ENCODE measurements around the gene SCUBE1. TPM values are rescaled to one million over a fixed set of nuclear protein-coding genes. Genes with fewer than 3 reads are reported as not detected.

SCUBE1 gene
- total and polyA plus RNA-seq, 2 of the 4 experiments (the other 2 are of a cell fraction): not detected

DNA sequence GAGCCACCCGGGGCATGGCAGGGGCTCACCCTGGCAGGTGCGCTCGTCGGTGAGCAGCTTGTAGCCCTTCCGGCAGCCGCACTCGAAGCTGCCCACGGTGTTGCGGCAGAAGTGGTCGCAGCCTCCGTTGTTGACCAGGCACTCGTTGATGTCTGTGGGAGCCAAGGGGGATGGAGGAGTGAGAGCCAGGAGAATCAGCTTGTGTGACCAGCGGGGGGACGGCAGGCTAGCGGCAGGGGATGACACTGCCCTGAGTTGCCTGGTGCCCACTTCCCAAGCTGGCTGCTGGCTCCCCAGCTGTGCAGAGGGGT is 111.5 kb downstream of the SCUBE1 start:
- no peak overlapping the region for H3K27ac ChIP-seq (ENCODE audit: insufficient read depth, low read length)
- H3K23ac ChIP-seq (ENCODE audit: low read depth, low read length): no peak overlapping the region
- dilution Hi-C loops (cut with HindIII; ENCODE audit: low sequenced_read_pairs, unreplicated experiment) (no loop called here), intact Hi-C loops (cut with micrococcal nuclease) (loop anchor here (1.0 kb wide), 2 partner anchors 115 to 154 kb away; no protein-coding TSS in a partner anchor), in situ Hi-C loops (cut with MboI; ENCODE audit: low sequenced_read_pairs) (no loop called here)
- no peak overlapping the region for H2AK9ac ChIP-seq (replicated peaks; ENCODE audit: low read depth, low read length, poor library complexity)
- TF ChIP-seq MAFK (IDR thresholded peaks at IDR 0.05; ENCODE audit: low read depth, low read length) (no peak), MAZ (IDR thresholded peaks at IDR 0.05; ENCODE audit: borderline replicate concordance, low read depth, low read length) (no peak), SMC3 (IDR thresholded peaks at IDR 0.05; ENCODE audit: low read depth, low read length) (no peak), FOS (IDR thresholded peaks at IDR 0.05; ENCODE audit: low read depth, low read length) (no peak), CEBPB (IDR thresholded peaks at IDR 0.05; ENCODE audit: low read depth, low read length) (no peak), USF2 (IDR thresholded peaks at IDR 0.05; ENCODE audit: low read depth, low read length) (no peak), RCOR1 (IDR thresholded peaks at IDR 0.05; ENCODE audit: insufficient replicate concordance, low read length) (no peak), RAD21 (IDR thresholded peaks at IDR 0.05; ENCODE audit: low read length) (no peak), BHLHE40 (IDR thresholded peaks at IDR 0.05; ENCODE audit: low read depth, low read length) (no peak)
- TF ChIP-seq, protein P1, sequence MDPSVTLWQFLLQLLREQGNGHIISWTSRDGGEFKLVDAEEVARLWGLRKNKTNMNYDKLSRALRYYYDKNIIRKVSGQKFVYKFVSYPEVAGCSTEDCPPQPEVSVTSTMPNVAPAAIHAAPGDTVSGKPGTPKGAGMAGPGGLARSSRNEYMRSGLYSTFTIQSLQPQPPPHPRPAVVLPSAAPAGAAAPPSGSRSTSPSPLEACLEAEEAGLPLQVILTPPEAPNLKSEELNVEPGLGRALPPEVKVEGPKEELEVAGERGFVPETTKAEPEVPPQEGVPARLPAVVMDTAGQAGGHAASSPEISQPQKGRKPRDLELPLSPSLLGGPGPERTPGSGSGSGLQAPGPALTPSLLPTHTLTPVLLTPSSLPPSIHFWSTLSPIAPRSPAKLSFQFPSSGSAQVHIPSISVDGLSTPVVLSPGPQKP (IDR thresholded peaks at IDR 0.05; ENCODE audit: borderline replicate concordance, low read depth, low read length): no peak
- DNase-seq (no peak), ATAC-seq (ENCODE audit: low read depth) (no peak)
- H3K4me2 ChIP-seq (ENCODE audit: low read depth, low read length): no peak overlapping the region
- POLR2A ChIA-PET (ENCODE audit: unreplicated experiment): no interaction called here
- no peak overlapping the region for H2BK20ac ChIP-seq (ENCODE audit: low read depth, low read length)
- H3K36me3 ChIP-seq (ENCODE audit: control insufficient read depth, insufficient read depth, low read length): no peaks in the 10 kb centered on the region
- no peaks in the 10 kb centered on the region for H4K20me1 ChIP-seq (ENCODE audit: insufficient read depth, low read length)
- no peak overlapping the region for H3K56ac ChIP-seq (ENCODE audit: extremely low read depth, insufficient read depth, low read length)
- no peak overlapping the region for H4K5ac ChIP-seq (ENCODE audit: low read depth, low read length)
- no peak overlapping the region for H4K91ac ChIP-seq (ENCODE audit: insufficient read depth, low read depth, low read length)
- H3K9me3 ChIP-seq (ENCODE audit: control insufficient read depth, insufficient read depth, low read length): no peaks in the 10 kb centered on the region
- no peak overlapping the region for H3K14ac ChIP-seq (replicated peaks; ENCODE audit: low read depth, low read length)
- no peak overlapping the region for H3K18ac ChIP-seq (ENCODE audit: low read depth, low read length)
- no peak overlapping the region for H3K4me3 ChIP-seq (ENCODE audit: insufficient read depth, low read depth, low read length)
- no peak overlapping the region for H2BK15ac ChIP-seq (ENCODE audit: low read depth, low read length)
- CTCF ChIA-PET: interaction anchor here (0.6 to 1.1 kb wide), 5 partner anchors 11 to 399 kb away, joined by 3 to 4 read pairs (median 4); no protein-coding TSS in a partner anchor
- H3K4me1 ChIP-seq (ENCODE audit: control insufficient read depth, insufficient read depth, low read length): no peaks in the 10 kb centered on the region
- WGBS, 2 experiments (ENCODE audit: extremely low coverage in 2 of 2, insufficient read length in 1 of 2): no CpG with 5 or more reads among the region's 15 CpGs
- H2BK120ac ChIP-seq (ENCODE audit: low read depth, low read length): no peak overlapping the region
- H3K79me1 ChIP-seq (ENCODE audit: low read depth in 1 of 2, low read length in 2 of 2): no peaks in the 10 kb centered on the region
- peaks cover 50% of the 10 kb centered on the region for H3K27me3 ChIP-seq (ENCODE audit: control insufficient read depth, insufficient read depth, low read length)
- H3K4ac ChIP-seq (ENCODE audit: low read depth, low read length): no peak overlapping the region
- H2AFZ ChIP-seq (replicated peaks; ENCODE audit: low read length, poor library complexity): no peak overlapping the region
- no TSS peak for BruUV-seq (replicated peaks)
- H2AK5ac ChIP-seq (ENCODE audit: low read depth, low read length): no peak overlapping the region
- no peak overlapping the region for H3K9ac ChIP-seq (ENCODE audit: low read depth, low read length)
- no peak overlapping the region for H2BK5ac ChIP-seq (ENCODE audit: low read depth, low read length, poor library complexity, severe bottlenecking)
- no peaks in the 10 kb centered on the region for H3K9me1 ChIP-seq (ENCODE audit: insufficient read depth, low read length)
- H4K8ac ChIP-seq (ENCODE audit: low read depth in 2 of 2, low read length in 2 of 2): no peak overlapping the region

All from IMR-90 (cell line).